ENCODE data around the gene BEGAIN.
"Not testable (repeated sequence)": the region's sequence is repeated elsewhere in the genome, so short reads cannot be mapped to it uniquely, and the experiment has no call there.

The BEGAIN gene

DNA sequence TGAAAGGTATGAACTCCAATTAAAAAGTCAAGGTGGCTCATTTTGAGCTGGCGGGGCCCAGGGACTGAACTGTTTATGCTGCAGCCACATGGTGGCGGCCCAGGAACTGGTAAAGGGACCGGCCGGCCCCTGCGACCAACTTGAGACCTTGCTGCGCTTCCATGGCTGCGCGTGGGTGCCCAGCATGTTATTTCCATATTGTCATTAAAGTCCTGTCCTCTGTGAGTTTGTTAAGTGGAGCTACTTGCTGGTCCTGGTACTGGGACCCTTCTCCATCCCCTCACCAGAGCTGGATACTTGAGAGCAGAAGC, 62.3 kb downstream of the BEGAIN start:
- no peaks in the 10 kb centered on the region for H3K36me3 Mint-ChIP-seq
- no peak overlapping the region for H3K4me3 Mint-ChIP-seq
- H3K27me3 Mint-ChIP-seq: no peaks in the 10 kb centered on the region
- no peaks in the 10 kb centered on the region for H3K4me1 Mint-ChIP-seq
- H3K9me3 Mint-ChIP-seq: no peaks in the 10 kb centered on the region
- H3K27ac Mint-ChIP-seq: no peak overlapping the region

DNA sequence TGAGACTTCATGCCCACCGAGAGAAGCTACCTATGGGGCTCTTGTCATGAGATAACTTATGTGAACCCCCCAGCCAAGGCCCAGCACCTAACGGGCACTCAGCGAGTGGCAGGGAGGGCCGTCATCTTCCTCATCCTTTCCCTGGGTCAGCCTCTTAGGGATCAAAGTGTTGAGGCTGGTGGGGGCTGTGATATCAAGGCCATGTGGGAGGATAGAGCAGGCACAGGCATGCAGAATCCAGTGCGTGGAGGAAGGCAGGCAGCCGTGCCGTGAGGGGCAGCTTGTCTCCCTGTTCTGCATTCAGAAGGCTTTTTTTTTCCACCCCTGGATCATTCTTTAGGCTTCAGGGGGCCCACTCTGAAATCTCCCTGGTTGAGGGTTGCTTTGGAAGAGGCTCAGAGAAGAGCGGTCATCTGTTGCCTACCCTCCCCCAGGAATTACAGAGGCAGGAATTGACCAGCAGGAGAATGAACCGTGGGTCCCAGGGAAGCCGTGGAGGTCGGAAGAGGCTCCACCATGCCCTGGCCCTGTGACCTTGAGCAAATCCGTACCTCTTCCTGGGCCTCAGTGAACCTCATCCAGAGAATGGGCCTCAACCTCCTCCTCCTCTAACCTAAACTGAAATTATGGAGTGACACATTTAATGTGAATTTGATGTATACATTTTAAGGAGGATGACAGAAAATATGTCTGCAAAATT, 62.8 kb downstream of the BEGAIN start:
- no peak overlapping the region for H3K4me3 Mint-ChIP-seq
- no peak overlapping the region for H3K27ac Mint-ChIP-seq
- no peaks in the 10 kb centered on the region for H3K9me3 Mint-ChIP-seq
- H3K36me3 Mint-ChIP-seq: no peaks in the 10 kb centered on the region
- no peaks in the 10 kb centered on the region for H3K4me1 Mint-ChIP-seq
- no peaks in the 10 kb centered on the region for H3K27me3 Mint-ChIP-seq

DNA sequence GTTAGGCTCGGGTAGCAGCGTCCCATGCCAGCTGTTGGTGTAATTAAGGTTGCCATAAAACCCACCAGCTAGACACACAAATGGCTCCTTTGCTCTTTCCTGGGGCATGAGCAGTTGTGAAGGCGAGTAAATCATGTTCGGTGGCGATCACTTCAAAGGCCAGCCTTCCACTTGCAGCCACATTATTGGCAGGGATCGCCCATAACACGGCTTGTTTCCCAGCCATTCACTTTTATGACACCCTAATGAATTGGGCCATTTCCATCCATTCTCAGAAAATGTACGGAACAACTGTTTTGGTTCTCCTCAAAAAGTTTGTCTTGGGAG, 63.4 kb downstream of the BEGAIN start:
- no peak overlapping the region for H3K4me3 Mint-ChIP-seq
- no peak overlapping the region for H3K27ac Mint-ChIP-seq
- no peaks in the 10 kb centered on the region for H3K27me3 Mint-ChIP-seq
- peaks cover 2% of the 10 kb centered on the region for H3K36me3 Mint-ChIP-seq
- no peaks in the 10 kb centered on the region for H3K9me3 Mint-ChIP-seq
- H3K4me1 Mint-ChIP-seq: no peaks in the 10 kb centered on the region

DNA sequence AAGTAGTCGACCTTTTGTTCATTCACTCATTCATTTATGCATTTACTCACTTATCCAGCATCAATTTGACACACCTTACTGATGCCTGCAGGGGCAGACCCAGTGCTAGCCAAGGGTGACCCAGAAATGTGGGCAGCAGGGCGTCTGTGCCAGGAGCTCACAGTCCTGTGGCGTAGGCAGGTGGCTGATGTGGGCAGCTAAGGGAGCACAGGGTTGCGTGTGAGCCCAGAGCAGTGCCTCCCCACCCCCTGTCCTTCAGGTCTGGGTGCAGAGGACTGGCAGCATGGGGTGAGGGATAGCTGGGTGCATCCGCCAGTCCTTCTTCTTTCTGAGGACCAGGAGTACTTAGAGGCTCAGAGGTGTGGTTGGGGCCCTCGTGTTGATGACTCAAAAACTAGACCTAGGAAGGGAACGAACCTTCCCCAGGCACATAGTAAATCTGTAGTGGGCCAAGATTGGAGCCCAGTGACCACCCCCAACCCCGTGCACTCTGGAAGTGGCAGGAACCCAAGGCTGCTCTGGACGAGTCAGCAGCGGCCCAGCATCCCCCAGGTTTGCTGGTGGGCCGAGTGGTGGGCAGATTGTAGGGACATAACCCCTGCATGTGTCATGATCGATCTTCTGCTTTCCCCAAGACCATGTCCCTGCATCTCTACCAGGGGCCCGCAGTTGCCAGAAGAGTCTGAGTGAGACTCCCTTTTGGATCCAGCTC, 63.9 kb downstream of the BEGAIN start:
- no peaks in the 10 kb centered on the region for H3K27me3 Mint-ChIP-seq
- no peaks in the 10 kb centered on the region for H3K9me3 Mint-ChIP-seq
- no peak overlapping the region for H3K27ac Mint-ChIP-seq
- peaks cover 2% of the 10 kb centered on the region for H3K36me3 Mint-ChIP-seq
- no peak overlapping the region for H3K4me3 Mint-ChIP-seq
- H3K4me1 Mint-ChIP-seq: no peaks in the 10 kb centered on the region

DNA sequence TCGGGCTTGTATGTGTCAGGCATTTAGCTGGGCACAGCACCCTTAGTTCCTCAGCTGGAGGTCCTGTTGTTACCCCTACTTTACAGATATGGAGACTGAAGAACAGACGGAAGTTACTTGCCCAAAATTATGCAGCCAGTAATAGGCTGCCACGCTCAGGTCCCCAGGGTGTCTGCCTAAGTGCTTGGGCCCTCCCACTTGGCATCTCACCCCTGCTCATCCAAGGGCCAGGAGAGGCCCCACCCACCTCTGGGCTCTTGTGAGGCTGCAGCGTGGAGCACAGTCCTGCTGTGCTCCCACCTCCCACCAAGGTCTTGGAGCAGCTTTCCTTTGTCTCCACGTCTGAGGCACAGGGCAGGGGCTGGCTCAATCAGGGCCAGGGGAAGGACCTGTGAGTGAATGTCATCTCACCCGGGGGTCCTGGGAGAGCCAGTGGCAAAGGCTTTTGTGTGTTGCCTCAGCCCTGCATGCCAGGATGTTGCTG, 64.6 kb downstream of the BEGAIN start:
- peaks cover 8% of the 10 kb centered on the region for H3K36me3 Mint-ChIP-seq
- no peaks in the 10 kb centered on the region for H3K9me3 Mint-ChIP-seq
- no peak overlapping the region for H3K4me3 Mint-ChIP-seq
- H3K27ac Mint-ChIP-seq: no peak overlapping the region
- H3K27me3 Mint-ChIP-seq: no peaks in the 10 kb centered on the region
- no peaks in the 10 kb centered on the region for H3K4me1 Mint-ChIP-seq

DNA sequence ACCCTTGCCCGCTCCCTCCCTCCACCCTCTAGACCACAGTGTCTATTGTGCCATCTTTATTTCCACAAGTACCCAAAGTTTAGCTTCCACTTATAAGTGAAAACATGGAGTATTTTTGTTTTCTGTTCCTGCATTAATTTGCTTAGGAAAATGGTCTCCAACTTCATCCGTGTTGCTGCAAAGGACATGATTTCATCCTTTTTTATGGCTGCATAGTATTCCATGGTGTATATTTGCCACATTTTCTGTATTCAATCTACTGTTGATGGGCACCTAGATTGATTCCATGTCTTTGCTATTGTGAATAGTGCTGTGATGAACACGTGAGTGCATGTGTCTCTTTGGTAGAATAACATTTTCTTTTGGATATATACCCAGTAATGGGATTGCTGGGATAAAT, 81.2 kb downstream of the BEGAIN start:
- not testable (repeated sequence) for H3K4me3 Mint-ChIP-seq, H3K27me3 Mint-ChIP-seq, H3K36me3 Mint-ChIP-seq, H3K9me3 Mint-ChIP-seq, H3K27ac Mint-ChIP-seq, H3K4me1 Mint-ChIP-seq

DNA sequence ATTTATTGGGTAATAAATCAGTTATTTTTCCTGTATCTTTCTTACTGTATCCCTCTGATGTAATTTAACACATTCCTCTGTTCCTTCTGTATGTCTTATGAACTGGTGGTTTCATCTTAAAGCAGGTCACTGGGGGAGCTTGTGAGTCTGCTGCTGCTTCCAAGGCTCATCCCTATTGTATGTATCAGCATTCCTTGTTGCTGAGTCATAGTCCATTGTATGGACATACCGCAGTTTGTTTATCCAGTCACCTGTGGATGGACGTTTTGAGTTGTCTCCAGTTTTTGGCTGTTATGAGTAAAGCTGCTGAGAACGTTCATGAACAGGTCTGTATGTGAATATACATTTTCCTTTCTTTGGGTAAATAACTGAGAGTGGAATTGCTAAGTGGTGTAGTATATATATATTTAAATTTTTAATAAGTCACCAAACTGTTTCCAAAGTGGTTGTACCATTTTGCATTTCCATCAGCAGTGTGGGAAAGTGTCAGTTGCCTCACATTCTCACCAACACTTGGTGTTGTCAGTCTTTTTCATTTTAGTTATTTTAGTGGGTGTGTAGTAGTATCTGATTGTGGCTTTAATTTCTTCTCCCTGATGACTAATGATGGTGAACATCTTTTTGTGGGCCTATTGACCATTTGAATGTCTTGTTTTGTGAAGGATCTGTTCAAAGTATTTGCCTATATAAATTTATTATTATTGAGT, 82.7 kb downstream of the BEGAIN start:
- Mint-ChIP-seq H3K4me1 (peaks cover 4% of the 10 kb centered on the region), H3K9me3 (peaks cover 6% of the 10 kb centered on the region), H3K4me3 (no peak overlapping the region), H3K27ac (no peak overlapping the region), H3K27me3 (no peaks in the 10 kb centered on the region), H3K36me3 (peaks cover 10% of the 10 kb centered on the region)

DNA sequence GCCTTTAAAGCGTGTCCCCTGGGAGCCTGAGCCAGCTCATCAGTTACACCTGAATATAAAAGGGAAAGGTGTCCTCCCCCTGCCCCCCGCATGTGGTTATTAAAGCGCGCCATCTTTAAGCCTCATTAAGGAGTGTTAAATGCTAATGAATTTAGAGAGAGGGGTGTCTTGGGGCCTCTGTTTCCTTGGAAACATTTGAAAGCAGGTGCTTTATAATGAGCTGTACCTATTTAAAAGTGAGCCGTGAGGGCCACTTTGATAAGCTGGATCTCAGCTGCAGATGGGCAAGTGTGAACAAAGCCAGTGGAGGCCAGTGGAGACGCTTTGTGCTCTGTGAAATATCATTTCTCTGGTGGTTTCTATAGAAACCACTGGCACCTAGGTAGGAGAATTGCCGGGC, 84.0 kb downstream of the BEGAIN start:
- Mint-ChIP-seq H3K4me1 (peaks cover 4% of the 10 kb centered on the region), H3K27ac (no peak overlapping the region), H3K27me3 (no peaks in the 10 kb centered on the region), H3K36me3 (peaks cover 10% of the 10 kb centered on the region), H3K4me3 (no peak overlapping the region), H3K9me3 (peaks cover 6% of the 10 kb centered on the region)

DNA sequence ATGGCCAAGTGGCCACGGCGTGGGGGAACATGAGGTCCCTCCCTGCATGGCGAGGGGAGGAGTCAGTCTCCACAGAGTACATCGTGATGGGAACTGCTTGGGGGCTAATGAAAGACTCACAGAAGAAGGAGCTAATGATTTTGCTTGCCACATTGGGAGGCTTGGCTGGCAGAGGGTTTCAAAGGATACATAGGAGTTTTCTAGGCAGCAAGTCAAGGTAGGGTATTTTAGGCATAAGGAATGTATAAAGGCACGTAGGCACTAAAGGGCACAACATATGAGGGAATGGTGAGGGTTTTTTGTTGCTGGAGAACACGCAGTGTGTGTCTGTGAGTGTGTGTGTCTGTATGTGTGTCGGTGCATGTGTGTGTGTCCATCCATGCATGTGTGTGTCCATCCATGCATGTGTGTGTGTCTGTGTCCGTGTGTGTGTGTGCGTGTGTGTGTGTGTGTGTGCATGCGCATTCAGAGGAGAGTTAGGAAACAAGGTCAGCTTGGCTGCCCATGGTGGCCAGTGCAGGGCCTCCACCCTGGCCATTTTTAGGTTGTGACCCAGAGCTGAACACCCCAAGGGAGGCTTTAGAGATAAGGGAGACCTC, 84.5 kb downstream of the BEGAIN start:
- Mint-ChIP-seq H3K9me3 (peaks cover 6% of the 10 kb centered on the region), H3K4me1 (peaks cover under 1% of the 10 kb centered on the region), H3K27me3 (no peaks in the 10 kb centered on the region), H3K4me3 (no peak overlapping the region), H3K36me3 (peaks cover 10% of the 10 kb centered on the region), H3K27ac (no peak overlapping the region)

DNA sequence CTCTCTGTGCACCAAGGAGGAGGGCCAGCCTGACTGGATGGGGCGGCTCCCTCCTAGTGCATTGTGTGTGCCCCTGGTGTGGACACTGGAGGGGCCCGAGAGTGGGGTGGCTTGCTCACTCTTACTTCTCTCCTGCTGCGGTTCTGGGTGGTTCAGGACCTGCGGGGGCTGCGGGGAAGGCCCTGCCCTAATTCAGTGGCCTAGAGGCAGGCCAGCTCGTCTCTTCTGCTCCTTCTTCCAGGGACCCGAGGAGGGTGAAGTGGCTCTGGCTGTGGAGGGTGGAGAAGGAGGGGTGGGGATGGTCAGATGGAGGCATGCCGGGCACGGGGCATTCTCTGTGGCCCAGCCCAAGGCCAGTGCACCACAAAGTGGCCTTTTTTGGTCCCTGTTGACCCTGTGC, 87.1 kb downstream of the BEGAIN start:
- peak overlapping the region; percentile 51 for H3K27ac Mint-ChIP-seq
- no peaks in the 10 kb centered on the region for H3K27me3 Mint-ChIP-seq
- H3K36me3 Mint-ChIP-seq: peaks cover 15% of the 10 kb centered on the region
- peaks cover 6% of the 10 kb centered on the region for H3K9me3 Mint-ChIP-seq
- peaks cover 5% of the 10 kb centered on the region for H3K4me1 Mint-ChIP-seq
- no peak overlapping the region for H3K4me3 Mint-ChIP-seq

DNA sequence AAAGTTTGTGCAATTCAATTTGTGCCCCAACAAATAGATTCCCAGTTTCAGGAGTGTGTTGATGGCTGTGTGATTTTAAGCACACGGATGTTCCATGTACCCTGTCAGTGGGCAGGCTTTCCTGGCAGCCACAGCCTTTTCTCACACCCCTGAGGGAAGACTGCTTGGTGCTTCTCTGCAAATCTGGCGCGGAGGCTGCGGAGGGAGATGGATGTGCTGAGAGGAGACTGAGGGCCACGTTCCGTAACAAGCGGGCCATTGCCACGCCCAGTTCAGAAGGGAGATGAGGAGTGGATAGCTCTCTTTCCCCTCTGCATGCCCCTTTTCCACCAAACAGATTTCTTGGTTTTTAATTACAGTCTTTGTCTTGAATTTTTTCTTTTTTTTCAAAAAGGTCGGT, 89.1 kb downstream of the BEGAIN start:
- no peaks in the 10 kb centered on the region for H3K9me3 Mint-ChIP-seq
- no peaks in the 10 kb centered on the region for H3K27me3 Mint-ChIP-seq
- H3K4me3 Mint-ChIP-seq: no peak overlapping the region
- peaks cover 14% of the 10 kb centered on the region for H3K36me3 Mint-ChIP-seq
- H3K27ac Mint-ChIP-seq: no peak overlapping the region
- peaks cover 5% of the 10 kb centered on the region for H3K4me1 Mint-ChIP-seq

DNA sequence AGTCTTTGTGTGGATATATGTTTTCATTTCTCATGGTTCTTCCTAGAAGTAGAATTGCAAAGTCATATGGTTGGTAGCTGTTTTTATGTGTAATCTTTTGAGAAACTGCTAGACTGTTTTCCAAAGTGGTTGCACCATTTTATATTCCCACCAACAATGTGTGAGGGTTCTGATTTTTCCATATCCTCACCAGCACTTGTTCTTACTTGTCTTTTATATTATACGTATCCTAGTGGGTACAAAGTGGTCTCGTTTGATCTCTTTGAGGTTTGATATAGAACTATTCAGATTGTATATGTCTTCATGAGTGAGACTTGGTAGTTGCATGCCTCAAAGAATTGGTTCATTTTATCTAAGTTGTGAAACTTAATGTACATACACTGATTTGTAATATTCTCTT, 91.3 kb downstream of the BEGAIN start:
- peaks cover 5% of the 10 kb centered on the region for H3K4me1 Mint-ChIP-seq
- no peaks in the 10 kb centered on the region for H3K27me3 Mint-ChIP-seq
- H3K27ac Mint-ChIP-seq: no peak overlapping the region
- no peak overlapping the region for H3K4me3 Mint-ChIP-seq
- peaks cover 16% of the 10 kb centered on the region for H3K36me3 Mint-ChIP-seq
- H3K9me3 Mint-ChIP-seq: no peaks in the 10 kb centered on the region

DNA sequence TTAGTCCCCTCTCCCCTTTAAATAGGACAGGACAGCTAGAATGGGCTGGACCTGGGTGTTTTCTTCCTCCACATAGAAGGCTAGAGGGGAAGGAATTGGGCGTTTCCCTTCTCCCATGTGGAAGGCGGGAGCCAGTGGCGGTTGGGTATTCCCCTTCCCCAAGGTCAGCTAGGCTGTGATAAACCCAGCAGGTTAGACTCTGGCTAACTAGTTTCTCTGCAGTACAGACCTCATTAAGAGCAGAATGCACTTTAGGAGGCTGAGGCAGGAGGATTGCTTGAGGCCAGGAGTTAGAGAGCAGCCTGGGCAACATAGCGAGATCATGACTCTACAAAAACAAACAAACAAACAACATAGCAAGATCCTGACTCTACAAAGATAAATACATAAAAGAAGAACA, 92.6 kb downstream of the BEGAIN start:
- Mint-ChIP-seq H3K4me3 (no peak overlapping the region), H3K9me3 (no peaks in the 10 kb centered on the region), H3K27me3 (no peaks in the 10 kb centered on the region), H3K36me3 (peaks cover 16% of the 10 kb centered on the region), H3K4me1 (peaks cover 5% of the 10 kb centered on the region), H3K27ac (no peak overlapping the region)

DNA sequence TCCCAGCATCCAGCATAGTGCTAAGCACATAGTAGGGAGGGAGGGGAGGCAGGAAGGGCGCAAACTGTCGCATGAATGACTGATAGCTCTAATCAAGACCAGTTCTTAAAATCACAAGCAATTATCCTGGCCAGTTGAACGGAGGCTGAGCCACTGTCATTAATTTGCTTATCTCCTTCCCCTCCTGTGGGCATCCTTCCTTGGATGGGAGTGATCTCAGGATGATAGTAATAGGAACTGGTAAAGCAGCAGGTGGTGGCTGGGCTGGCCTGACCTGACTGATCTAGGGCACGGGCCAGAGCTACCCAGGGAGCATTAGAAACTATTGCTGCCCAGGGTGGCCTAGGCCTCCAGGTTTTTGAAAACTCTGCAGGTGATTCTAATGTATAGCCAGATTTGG, 97.0 kb downstream of the BEGAIN start:
- H3K36me3 Mint-ChIP-seq: peaks cover 17% of the 10 kb centered on the region
- H3K4me1 Mint-ChIP-seq: peaks cover 8% of the 10 kb centered on the region
- no peaks in the 10 kb centered on the region for H3K27me3 Mint-ChIP-seq
- H3K9me3 Mint-ChIP-seq: no peaks in the 10 kb centered on the region
- no peak overlapping the region for H3K27ac Mint-ChIP-seq
- no peak overlapping the region for H3K4me3 Mint-ChIP-seq

DNA sequence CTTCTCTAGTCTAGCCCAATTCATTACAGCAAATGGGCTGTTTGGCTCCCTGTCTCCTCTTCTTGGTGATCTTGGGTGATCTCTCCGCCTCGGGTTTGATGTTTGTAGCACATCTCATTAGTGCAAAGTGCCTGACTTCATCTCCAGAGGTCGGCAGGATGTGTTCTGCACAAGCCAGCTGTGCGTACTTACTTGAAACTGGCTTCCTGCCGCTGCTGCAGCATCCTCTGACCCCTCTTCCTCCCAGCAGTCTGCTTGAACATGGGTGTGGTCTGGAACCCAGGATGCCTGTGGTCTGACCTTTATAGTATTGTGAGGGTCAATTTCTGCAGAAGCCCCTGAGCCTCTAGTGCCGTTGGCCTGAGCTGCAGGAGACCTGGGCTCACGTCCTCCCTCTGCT, 99.2 kb downstream of the BEGAIN start:
- H3K4me1 Mint-ChIP-seq: peaks cover 8% of the 10 kb centered on the region
- H3K27ac Mint-ChIP-seq: no peak overlapping the region
- no peaks in the 10 kb centered on the region for H3K9me3 Mint-ChIP-seq

DNA sequence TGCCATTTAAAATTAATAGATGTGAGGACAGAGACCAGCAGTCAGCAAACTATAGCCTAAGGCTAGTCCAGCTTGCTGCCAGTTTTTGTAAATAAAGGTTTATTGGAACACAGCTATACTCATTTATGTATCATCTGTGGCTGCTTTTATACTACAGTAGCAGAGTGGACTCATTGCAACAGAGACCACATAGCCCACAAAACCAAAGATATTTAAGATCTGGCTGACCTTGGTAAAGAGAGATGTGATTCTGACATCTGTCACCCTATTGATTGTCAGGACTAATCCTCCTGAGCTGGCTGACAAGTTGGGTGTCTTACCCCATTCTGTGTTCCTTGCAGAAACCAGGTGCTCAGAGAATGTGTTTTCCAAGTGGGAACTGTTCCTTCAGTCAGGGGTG, 99.9 kb downstream of the BEGAIN start:
- Mint-ChIP-seq H3K4me1 (peaks cover 8% of the 10 kb centered on the region), H3K9me3 (no peaks in the 10 kb centered on the region)

More for the DNA sequence above, 99.2 kb downstream of the BEGAIN start:
- Mint-ChIP-seq H3K27me3 (no peaks in the 10 kb centered on the region), H3K4me3 (no peak overlapping the region), H3K36me3 (peaks cover 27% of the 10 kb centered on the region)

More for the DNA sequence above, 99.9 kb downstream of the BEGAIN start:
- Mint-ChIP-seq H3K27me3 (no peaks in the 10 kb centered on the region), H3K4me3 (no peak overlapping the region), H3K36me3 (peaks cover 25% of the 10 kb centered on the region), H3K27ac (no peak overlapping the region)
